ENCODE measurements around the gene DNAJC5.

The DNAJC5 gene

GRCh38 chr20:63980806-63981728 lies 86.1 kb downstream of the DNAJC5 start, which contains the start of gene PRPF6:
Gene PRPF6 (plus strand): TSS chr20:63981132. CDS start chr20:63981246, 114 bp downstream.
- DNase-seq (ENCODE audit: low spot score) = peak; percentile 99

GRCh38 chr20:63982937-63983336 lies 88.0 kb downstream of the DNAJC5 start:
- DNase-seq (ENCODE audit: low spot score) = no peak

Measured in AG08396 (cell line).